Measurements from ENCODE around the gene LORICRIN. TPM values are rescaled to one million over a fixed set of nuclear protein-coding genes. Genes with fewer than 3 reads are reported as not detected.

LORICRIN gene
- total RNA-seq (2011; cell fraction: chromatin; rRNA removed; ENCODE audit: low replicate concordance), result not detected in 2 replicates
- not detected in 2 replicates for total RNA-seq (2011; cell fraction: nucleolus; rRNA removed)
- total RNA-seq (2011; cell fraction: nucleoplasm; rRNA removed), result not detected in 2 replicates
- not detected in 2 replicates for total RNA-seq (2014; rRNA removed)
- not detected in 2 replicates for total RNA-seq (2014; rRNA removed; fragmentation: Illumina TruSeq; extraction: Trizol)
- not detected in 2 replicates for total RNA-seq (2015; rRNA removed; fragmentation: Illumina TruSeq; extraction: Trizol)
- not detected in 2 replicates for total RNA-seq (2021)
- not detected in 2 replicates for polyA plus RNA-seq (2011; rRNA removed)
- not detected in 2 replicates for polyA plus RNA-seq (2011; cell fraction: cytosol; rRNA removed)
- not detected in 2 replicates for polyA plus RNA-seq (2011; cell fraction: nucleus; rRNA removed)
- not detected in 2 replicates for polyA plus RNA-seq (2012)
- polyA plus RNA-seq (2014; fragmentation: Illumina TruSeq; extraction: Trizol), result not detected in 2 replicates
- polyA plus RNA-seq (2014; fragmentation: Nextera tagmentation; extraction: Ambion mirVana), result not detected
- not detected in 2 replicates for polyA plus RNA-seq (2014; rRNA removed)
- not detected in 2 replicates for polyA minus RNA-seq (2011; rRNA and poly(A)+ RNA removed)
- not detected in 2 replicates for polyA minus RNA-seq (2011; cell fraction: cytosol; rRNA and poly(A)+ RNA removed)
- not detected in 2 replicates for polyA minus RNA-seq (2011; cell fraction: nucleus; rRNA and poly(A)+ RNA removed)
- not detected for Bru-seq, nascent RNA
- BruChase-seq, experiment 1, labeled RNA remaining after a 2-hour chase, result not detected
- not detected for BruChase-seq, experiment 2, labeled RNA remaining after a 6-hour chase
- long read RNA-seq, experiment 1, result 0 reads
- long read RNA-seq, experiment 2, result 0 reads
- long read RNA-seq, experiment 3, result 0 reads

GRCh38 chr1:153259387-153259786 lies at the start of gene LORICRIN:
Gene LORICRIN (plus strand): TSS chr1:153259687. CDS start chr1:153260950, 1,263 bp downstream.
- no peak for DNase-seq (ENCODE audit: extremely low read depth in 1 of 4, low spot score in 3 of 4)
- Histone ChIP-seq H4K20me1 (replicated peaks; ENCODE audit: control insufficient read depth, insufficient read depth, low read length) (no peaks in the 10 kb centered on the region; the same call in 1 of the 2 replicates), H3K4me2 (ENCODE audit: insufficient read depth, low read length) (no peak within 1 kb of the TSS), H3K36me3 (ENCODE audit: control insufficient read depth, insufficient read depth, low read length) (no peaks in the 10 kb centered on the region), H3K9ac (ENCODE audit: insufficient read depth in 1 of 2, low read depth in 2 of 2, low read length in 2 of 2) (no peak within 1 kb of the TSS), H3K4me3 (no peak within 1 kb of the TSS), H3K4me1 (replicated peaks in 1 of 2; ENCODE audit: control insufficient read depth in 2 of 2, insufficient read depth in 2 of 2, low read length in 2 of 2) (peaks cover 0 to 8% of the 10 kb centered on the region in 2 experiments; a peak in 2 of 5 replicates), H3K79me2 (ENCODE audit: control insufficient read depth, insufficient read depth, low read length) (no peaks in the 10 kb centered on the region), H3K9me1 (ENCODE audit: control insufficient read depth, insufficient read depth, low read length) (no peaks in the 10 kb centered on the region), H3K9me3 (replicated peaks; ENCODE audit: control insufficient read depth, insufficient read depth, low read depth, low read length) (no peaks in the 10 kb centered on the region), H2AFZ (ENCODE audit: low read depth, low read length) (no peak within 1 kb of the TSS), H3K27ac (ENCODE audit: extremely low read depth, low read depth, low read length) (no peak within 1 kb of the TSS), H3K27me3 (ENCODE audit: control insufficient read depth in 2 of 2, insufficient read depth in 2 of 2, low read length in 2 of 2) (peaks cover 33 to 49% of the 10 kb centered on the region in 2 experiments)
- FAIRE-seq, result no peak
- TF ChIP-seq ZNF121 (CRISPR knock-in tag; conservative IDR thresholded peaks at IDR 0.05) (no peak), CGGBP1 (CRISPR knock-in tag; IDR thresholded peaks at IDR 0.05) (no peak), ETV6 (IDR thresholded peaks at IDR 0.05; ENCODE audit: borderline replicate concordance in 1 of 2, low read depth in 2 of 2, low read length in 1 of 2) (no peak), ETV6 (CRISPR knock-in tag; IDR thresholded peaks at IDR 0.05; ENCODE audit: borderline replicate concordance) (no peak), ELF4 (CRISPR knock-in tag; IDR thresholded peaks at IDR 0.05) (no peak), DEAF1 (CRISPR knock-in tag; IDR thresholded peaks at IDR 0.05) (no peak), HMG20B (CRISPR knock-in tag; IDR thresholded peaks at IDR 0.05) (no peak)
- no TSS peak for BruUV-seq (replicated peaks)
- intact Hi-C loops (cut with micrococcal nuclease) (no loop called here), in situ Hi-C loops (cut with MboI) (no loop called here)
- ChIA-PET POLR2A (no interaction called here), CTCF (ENCODE audit: low intra/inter-chr PET ratio) (no interaction called here)
- 4% methylated on average over 3 of the region's 3 CpGs for WGBS (ENCODE audit: insufficient coverage, low coverage, missing lambda C conversion rate)
- no peak for ATAC-seq
